HuH-7 (cell line): ENCODE measurements around the gene ZBTB46.

Experiments used
- DNase-seq: peaks from one replicate; pipeline ENCODE4 v3.0.0; 2011; ENCODE audit warnings: low spot score

Gene ZBTB46

DNA sequence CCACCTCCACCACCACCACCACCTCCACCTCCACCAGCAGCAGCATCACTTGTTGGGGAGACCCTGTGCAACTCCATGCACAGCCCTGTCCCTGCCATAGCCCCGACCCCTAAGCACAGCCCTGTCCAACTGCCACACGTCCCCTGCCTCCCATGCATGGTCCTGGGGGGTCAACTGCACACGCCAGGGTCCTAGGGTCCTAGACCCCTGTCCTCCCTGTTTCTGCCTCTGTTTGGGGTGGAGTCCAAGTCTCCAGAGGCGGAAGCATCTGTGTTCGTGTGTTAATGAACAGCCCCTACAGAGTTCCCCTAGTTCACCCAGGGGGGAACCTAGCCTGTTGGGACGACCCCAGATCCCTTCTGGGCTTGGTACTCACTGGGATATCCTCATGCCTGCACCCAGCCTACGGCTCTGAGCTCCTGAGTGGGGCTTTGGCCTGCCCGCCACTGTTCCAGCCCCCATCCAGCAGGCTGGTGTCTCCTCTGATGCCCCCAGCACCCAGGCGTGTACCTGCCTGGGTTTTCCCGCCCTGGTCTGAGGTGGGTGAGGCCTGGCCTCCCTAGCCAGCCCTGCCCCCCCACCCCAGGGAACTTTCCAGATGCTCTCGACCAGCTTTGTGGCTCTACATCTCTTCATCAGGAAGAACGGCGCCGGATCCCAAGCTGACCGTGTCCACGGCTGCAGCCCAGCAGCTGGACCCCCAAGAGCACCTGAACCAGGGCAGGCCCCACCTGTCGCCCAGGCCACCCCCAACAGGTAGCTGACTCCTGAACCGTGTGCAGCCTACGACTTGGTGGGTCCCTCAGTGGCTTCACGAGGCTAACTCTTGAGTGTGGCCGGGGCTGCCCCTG lies 137.1 kb downstream of the ZBTB46 start:
- DNase-seq = no peak
